BJ (cell line): ENCODE results near the gene SH3BGR. TPM values are rescaled to one million over a fixed set of nuclear protein-coding genes. Genes with fewer than 3 reads are reported as not detected.
"Not testable (repeated sequence)": the region's sequence is repeated elsewhere in the genome, so short reads cannot be mapped to it uniquely, and the experiment has no call there.

Experiments used
- CTCF ChIA-PET: fragments of 350-600 bp; formaldehyde crosslinking; extraction: SDS; loops from one replicate; lab custom pipeline; 2021; ENCODE audit warnings: antibody characterized with exemption, inconsistent platforms; lab: Yijun Ruan, JAX
- POLR2A ChIA-PET: fragments of 300-600 bp; sonication (Branson Sonifier 250); formaldehyde crosslinking; extraction: SDS; loops from one replicate; lab custom pipeline; 2021; ENCODE audit warnings: antibody characterized with exemption; lab: Charles Lee
- DNase-seq: peaks from one replicate; pipeline ENCODE4 v3.0.0-alpha.2; 2011; ENCODE audit warnings: low read depth
- H3K27me3 ChIP-seq: 2 replicates; pipeline ENCODE4 v1.6.0; 2011; ENCODE audit warnings: low read length; ENCODE audit not compliant: control insufficient read depth, insufficient read depth
- H3K36me3 ChIP-seq: 2 replicates; pipeline ENCODE4 v1.5.1; 2011; ENCODE audit warnings: low read length; ENCODE audit not compliant: control insufficient read depth, insufficient read depth
- H3K4me3 ChIP-seq: 2 replicates; pipeline ENCODE4 v1.5.1; 2011; ENCODE audit warnings: low read depth, mild to moderate bottlenecking, control low read depth, low read length
- polyA plus RNA-seq: library from polyadenylated mRNA; depleted of rRNA; stranded (reverse); fragments of >200 nt; gene quantifications from 2 replicates; pipeline ENCODE4 v1.2.3, GENCODE V29; 2011
- TF ChIP-seq, protein P1 (sequence below): IDR thresholded peaks from 2 replicates; pipeline ENCODE4 v1.5.1; 2011; ENCODE audit warnings: low read depth, mild to moderate bottlenecking, control low read depth, inconsistent platforms, low read length, moderate library complexity; ENCODE audit not compliant: insufficient read depth

Gene SH3BGR
- polyA plus RNA-seq, 1 experiment: 0.23 TPM

DNA sequence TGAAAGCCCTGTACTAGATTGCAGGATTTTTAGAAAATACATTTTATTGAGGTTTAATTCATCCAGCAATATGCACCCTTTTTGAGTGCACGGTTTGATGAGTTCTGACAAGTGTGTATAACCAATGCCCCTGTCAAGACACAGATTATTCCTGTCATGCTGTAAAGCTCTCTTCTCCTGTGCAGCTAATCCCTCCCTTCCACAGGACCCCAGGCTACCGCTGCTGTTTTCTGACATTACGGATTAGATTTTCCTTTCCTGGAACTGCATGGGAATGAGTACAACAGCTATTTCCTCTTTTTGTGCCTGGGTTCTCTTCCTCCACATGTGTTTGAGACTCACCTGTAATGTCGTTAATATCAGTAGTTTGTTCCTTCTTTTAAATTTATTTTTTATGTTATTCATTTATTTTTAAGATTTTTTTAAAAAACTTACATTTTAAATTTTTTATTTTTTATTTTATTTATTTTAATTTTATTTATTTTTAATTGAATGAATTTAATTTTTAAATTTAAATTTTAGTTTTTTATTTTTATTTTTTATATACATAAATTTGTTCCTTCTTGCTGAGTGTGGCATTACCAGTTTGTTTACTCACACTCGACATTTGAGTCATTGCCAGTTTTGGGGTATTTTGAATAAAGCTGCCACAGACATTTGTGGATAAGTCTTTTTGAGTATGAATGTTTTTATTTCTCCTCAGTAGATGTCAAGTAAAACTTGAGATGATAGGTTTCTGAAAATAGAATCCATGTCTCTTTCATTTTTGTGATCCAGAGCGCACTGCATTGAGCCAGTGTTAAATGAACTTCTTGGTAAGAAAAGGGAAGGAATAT, 82.0 kb downstream of the SH3BGR start:
- TF ChIP-seq, protein P1, sequence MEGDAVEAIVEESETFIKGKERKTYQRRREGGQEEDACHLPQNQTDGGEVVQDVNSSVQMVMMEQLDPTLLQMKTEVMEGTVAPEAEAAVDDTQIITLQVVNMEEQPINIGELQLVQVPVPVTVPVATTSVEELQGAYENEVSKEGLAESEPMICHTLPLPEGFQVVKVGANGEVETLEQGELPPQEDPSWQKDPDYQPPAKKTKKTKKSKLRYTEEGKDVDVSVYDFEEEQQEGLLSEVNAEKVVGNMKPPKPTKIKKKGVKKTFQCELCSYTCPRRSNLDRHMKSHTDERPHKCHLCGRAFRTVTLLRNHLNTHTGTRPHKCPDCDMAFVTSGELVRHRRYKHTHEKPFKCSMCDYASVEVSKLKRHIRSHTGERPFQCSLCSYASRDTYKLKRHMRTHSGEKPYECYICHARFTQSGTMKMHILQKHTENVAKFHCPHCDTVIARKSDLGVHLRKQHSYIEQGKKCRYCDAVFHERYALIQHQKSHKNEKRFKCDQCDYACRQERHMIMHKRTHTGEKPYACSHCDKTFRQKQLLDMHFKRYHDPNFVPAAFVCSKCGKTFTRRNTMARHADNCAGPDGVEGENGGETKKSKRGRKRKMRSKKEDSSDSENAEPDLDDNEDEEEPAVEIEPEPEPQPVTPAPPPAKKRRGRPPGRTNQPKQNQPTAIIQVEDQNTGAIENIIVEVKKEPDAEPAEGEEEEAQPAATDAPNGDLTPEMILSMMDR: no peak
- no peaks in the 10 kb centered on the region for H3K27me3 ChIP-seq
- no peak overlapping the region for H3K4me3 ChIP-seq
- CTCF ChIA-PET: interaction anchor here (0.6 to 2.1 kb wide), 3 partner anchors 15 to 856 kb away, joined by 3 to 7 read pairs (median 3); no protein-coding TSS in a partner anchor
- H3K36me3 ChIP-seq: no peaks in the 10 kb centered on the region
- POLR2A ChIA-PET: no interaction called here
- DNase-seq: no peak

DNA sequence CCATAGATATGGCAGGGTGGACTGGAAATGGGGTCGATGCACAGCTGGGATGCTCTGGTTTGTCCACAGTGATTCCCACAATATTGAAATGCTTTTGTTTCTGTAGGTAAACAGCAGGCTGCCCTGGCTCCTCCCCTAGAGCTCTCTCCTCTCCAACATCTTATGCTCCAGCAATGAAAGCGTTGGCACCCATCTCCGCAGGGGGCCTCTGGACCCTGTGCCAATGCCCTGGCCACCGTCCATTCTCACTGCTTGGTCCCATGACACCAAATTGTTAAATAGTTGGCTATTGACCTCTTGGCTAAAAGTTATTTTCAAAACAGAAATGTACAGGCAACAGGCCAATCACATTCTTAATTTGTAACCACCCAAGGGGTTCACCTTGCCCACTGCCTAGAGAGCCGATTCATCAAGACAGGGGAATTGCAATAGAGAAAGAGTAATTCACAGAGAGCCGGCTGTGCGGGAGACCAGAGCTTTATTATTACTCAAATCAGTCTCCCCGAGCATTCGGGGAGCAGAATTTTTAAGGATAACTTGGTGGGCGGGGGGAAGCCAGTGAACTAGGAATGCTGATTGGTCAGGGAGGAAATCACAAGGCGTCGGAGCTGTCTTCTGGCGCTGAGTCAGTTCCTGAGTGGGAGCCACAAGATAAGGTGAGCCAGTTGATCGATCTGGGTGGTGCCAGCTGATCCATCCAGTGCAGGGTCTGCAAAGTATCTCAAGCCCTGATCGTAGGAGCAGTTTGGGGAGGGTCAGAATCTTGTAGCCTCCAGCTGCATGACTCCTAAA, 84.1 kb downstream of the SH3BGR start:
- Histone ChIP-seq H3K27me3 (no peaks in the 10 kb centered on the region), H3K4me3 (no peak overlapping the region), H3K36me3 (no peaks in the 10 kb centered on the region)
- no peak for DNase-seq
- CTCF ChIA-PET: interaction anchor here (0.8 to 2.1 kb wide), 4 partner anchors 17 to 178 kb away, joined by 3 to 8 read pairs (median 5); no protein-coding TSS in a partner anchor
- TF ChIP-seq, protein P1: no peak
- POLR2A ChIA-PET: no interaction called here

DNA sequence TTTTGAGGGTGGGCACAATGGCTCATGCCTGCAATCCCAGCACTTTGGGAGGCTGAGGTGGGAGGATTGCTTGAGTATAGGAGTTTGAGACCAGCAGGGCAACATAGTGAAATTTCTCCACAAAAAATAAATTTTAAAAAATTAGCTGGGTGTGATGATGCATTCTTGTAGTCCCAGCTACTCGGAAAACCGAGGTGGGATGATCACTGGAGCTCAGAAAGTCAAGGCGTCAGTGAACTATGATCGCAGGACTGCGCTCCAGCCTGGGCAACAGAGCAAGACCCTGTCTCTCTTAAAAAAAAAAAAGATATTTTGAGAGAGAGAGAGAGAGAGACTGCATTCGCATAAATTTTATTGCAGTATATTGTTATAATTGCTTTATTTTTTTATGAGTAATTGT, 85.1 kb downstream of the SH3BGR start:
- Histone ChIP-seq H3K27me3 (no peaks in the 10 kb centered on the region), H3K36me3 (no peaks in the 10 kb centered on the region), H3K4me3 (no peak overlapping the region)
- POLR2A ChIA-PET: no interaction called here
- CTCF ChIA-PET: interaction anchor here (1.7 kb wide), 1 partner anchor 18 kb away, joined by 8 read pairs; no protein-coding TSS in a partner anchor
- DNase-seq: no peak
- TF ChIP-seq, protein P1: no peak

DNA sequence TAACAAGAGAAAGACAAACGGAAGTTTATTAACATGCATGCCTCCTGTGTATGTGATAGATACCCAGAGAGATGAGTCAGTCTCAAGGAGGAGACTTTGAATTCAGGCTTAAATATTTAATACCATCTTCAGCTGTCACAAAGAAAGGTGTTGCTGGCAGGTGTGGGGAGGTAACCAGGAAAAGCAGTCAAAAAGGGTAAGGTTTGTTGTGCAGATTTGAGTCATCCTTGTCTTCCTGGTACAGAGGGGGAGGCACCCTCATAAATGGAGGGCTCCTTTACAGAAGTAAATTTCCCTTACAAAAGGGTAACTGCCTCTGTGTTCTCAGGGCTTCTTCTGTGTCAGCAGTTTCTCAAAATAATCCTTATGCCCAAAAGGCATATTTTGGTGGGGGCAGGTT, 85.8 kb downstream of the SH3BGR start:
- TF ChIP-seq, protein P1: no peak
- CTCF ChIA-PET: no interaction called here
- no peaks in the 10 kb centered on the region for H3K27me3 ChIP-seq
- H3K4me3 ChIP-seq: no peak overlapping the region
- no peaks in the 10 kb centered on the region for H3K36me3 ChIP-seq
- POLR2A ChIA-PET: no interaction called here
- DNase-seq: no peak

DNA sequence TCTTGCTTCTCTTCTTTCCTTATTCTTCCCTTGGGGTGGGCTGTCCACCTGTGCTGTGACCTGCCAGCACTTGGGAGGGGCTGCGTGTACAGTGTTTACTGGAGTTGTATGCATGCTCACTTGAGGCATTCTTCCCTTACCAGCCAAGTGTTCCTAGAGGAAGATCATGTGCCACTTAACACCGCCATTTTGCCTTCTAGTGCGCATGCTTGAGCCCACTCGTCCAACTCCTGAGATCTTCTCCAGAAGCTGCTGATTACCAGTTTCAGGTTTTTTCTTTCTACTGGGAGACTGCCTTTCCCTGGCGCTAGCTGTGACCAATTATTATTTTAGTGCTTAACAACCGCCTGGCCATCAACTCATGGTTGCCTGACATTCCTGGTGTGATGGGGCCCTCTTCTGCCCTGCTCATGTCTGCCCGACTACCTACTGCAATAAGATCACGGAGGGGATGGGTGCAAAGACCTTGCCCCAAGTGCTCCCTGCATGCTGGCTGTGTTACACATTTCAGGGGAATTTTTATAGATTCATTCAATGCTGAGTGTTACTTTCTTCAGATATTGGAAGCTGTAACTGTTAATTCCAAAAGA, 86.8 kb downstream of the SH3BGR start:
- Histone ChIP-seq H3K27me3 (no peaks in the 10 kb centered on the region), H3K36me3 (no peaks in the 10 kb centered on the region), H3K4me3 (no peak overlapping the region)
- TF ChIP-seq, protein P1: no peak
- no peak for DNase-seq
- POLR2A ChIA-PET: no interaction called here
- CTCF ChIA-PET: interaction anchor here (1.5 to 2.4 kb wide), 2 partner anchors 20 to 177 kb away, joined by 5 to 11 read pairs; no protein-coding TSS in a partner anchor

DNA sequence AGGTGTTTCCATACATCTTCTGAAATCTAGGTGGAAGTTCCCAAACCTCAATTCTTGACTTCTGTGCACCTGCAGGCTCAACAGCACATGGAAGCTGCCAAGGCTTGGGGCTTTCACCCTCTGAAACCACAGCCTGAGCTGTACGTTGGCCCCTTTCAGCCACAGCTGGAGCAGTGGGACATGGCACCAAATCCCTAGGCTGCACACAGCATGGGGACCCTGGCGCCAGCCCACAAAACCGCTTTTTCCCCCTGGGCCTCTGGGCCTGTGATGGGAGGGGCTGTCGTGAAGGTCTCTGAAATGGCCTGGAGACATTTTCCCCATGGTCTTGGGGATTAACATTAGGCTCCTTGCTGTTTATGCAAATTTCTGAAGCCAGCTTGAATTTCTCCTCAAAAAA, 88.6 kb downstream of the SH3BGR start:
- DNase-seq, H3K27me3 ChIP-seq, H3K4me3 ChIP-seq, H3K36me3 ChIP-seq, POLR2A ChIA-PET: not testable (repeated sequence)
- CTCF ChIA-PET: interaction anchor here (2.4 kb wide), 1 partner anchor 22 kb away, joined by 11 read pairs; no protein-coding TSS in a partner anchor
